VCaP (cell line): ENCODE measurements around the gene EMILIN3.

Experiments used
- H3K27ac ChIP-seq: fragments of 450-650 bp; 2 replicates; pipeline ENCODE4 v1.5.1; 2017
- TF ChIP-seq, protein P1 (sequence below): fragments of 450-650 bp; conservative IDR thresholded peaks from 2 replicates; pipeline ENCODE4 v1.5.1; 2017; ENCODE audit warnings: mild to moderate bottlenecking, moderate library complexity

Gene EMILIN3

DNA sequence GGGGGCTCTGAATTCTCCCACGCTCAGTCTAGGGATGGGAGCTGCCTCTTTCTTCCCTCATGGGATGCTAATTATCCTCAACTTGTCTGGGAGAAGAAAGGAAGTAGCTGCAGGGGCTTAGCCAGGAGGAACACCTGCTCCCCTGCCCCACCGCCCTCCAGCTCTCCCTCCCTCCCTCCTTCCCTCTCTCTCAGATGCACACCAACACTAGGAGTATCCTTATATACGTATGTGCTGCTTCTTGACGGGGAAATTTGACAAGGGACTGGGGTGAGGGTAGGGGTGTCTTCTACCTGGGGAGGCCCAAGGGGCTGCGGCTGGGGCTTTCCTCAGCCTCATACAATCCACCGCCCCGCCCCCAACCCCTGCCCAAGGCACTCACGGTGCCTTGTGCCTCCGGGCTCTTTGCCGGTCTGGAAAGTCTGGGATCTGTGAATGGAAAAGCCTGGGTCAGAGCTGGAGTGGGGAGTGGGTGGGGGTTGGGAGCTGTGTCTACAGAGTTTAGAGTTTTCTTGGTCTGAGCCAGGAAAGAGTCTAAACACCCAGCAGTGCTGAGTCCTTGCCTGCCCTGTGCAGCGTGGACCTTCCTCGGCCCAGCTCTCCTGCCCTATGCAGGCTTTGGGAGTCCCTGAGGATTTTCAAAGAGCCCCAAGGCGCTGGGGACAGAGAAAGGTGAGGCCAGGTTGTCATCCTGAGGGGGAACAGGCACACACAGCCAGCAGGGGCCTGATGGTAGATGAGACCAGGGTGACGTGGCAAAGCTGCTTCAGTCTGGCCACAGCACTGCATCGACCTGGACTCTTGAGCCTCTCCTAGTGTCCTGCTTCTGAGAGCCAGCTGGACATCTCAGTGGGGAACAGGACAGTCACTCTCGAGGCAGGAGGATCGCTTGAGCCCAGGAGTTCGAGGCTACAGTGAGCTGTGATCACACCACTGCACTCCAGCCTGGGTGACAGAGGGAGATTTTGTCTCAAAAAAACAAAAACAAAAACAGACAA lies 29.3 kb upstream of the EMILIN3 start:
- TF ChIP-seq, protein P1, sequence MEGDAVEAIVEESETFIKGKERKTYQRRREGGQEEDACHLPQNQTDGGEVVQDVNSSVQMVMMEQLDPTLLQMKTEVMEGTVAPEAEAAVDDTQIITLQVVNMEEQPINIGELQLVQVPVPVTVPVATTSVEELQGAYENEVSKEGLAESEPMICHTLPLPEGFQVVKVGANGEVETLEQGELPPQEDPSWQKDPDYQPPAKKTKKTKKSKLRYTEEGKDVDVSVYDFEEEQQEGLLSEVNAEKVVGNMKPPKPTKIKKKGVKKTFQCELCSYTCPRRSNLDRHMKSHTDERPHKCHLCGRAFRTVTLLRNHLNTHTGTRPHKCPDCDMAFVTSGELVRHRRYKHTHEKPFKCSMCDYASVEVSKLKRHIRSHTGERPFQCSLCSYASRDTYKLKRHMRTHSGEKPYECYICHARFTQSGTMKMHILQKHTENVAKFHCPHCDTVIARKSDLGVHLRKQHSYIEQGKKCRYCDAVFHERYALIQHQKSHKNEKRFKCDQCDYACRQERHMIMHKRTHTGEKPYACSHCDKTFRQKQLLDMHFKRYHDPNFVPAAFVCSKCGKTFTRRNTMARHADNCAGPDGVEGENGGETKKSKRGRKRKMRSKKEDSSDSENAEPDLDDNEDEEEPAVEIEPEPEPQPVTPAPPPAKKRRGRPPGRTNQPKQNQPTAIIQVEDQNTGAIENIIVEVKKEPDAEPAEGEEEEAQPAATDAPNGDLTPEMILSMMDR: no peak
- no peak overlapping the region for H3K27ac ChIP-seq

DNA sequence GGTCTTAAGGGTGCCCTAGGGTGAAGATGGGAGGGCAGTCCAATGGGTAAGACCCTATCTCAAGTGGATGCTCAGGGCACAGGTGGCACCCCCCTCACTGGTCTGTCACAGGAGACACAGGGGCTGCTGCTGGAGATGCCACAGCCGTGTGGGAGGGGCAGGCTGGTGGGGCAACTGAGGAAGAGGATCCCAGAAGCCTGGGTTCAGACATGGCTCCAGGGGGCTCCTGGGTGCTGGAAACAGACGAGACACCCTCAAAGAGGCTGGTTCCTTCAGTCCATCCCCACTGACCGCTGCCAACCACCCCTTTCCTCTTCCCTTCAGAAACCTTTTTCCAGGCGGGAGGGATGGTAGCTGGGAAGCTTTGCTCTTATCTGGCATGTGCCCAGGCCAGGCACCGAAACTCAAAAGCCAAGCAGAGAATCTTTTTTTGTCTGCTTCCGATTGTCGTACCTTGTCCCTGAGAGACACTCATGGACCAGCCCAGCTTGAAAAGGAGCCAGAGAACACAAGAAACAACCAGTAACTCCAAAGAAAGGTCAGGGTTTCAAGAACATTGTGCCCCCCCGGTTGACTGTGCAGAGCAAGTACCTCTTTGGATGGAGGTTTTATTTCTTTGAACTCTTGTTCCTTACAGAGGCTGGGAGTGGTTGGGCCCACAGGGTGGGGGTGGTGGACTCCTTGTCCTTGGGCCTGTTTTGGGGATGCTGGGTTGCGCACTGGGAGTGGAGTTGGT lies 28.5 kb upstream of the EMILIN3 start:
- no peak overlapping the region for H3K27ac ChIP-seq
- TF ChIP-seq, protein P1: no peak

- peak overlapping the region; percentile 16; the same call in 1 of the 2 replicates for H3K27ac ChIP-seq
- TF ChIP-seq, protein P1: no peak
Observed at GRCh38 chr20:41394081-41394480, 27.5 kb upstream of the EMILIN3 start.

DNA sequence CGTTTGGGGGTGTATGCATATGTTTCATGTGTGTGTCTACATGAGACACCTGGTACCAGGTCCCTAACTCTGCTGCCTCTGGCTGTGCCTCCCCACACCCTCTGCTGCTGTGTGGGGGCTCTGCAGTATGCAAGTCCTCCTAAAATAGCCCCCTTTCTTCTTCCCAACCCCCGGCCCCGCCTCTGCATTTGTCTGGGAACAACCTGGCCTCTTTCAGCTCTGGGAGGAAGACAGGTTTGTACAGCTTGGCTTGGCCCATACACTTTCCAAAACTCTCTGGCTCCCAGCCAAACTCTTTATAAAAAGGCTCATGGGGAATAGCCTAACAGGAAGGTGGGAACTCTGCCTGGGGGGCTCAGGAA lies 27.1 kb upstream of the EMILIN3 start:
- peak overlapping the region; percentile 16; the same call in 1 of the 2 replicates for H3K27ac ChIP-seq
- TF ChIP-seq, protein P1: no peak

GRCh38 chr20:41392871-41393704 lies 26.5 kb upstream of the EMILIN3 start:
- peak overlapping the region; percentile 16; the same call in 1 of the 2 replicates for H3K27ac ChIP-seq
- TF ChIP-seq, protein P1: no peak

DNA sequence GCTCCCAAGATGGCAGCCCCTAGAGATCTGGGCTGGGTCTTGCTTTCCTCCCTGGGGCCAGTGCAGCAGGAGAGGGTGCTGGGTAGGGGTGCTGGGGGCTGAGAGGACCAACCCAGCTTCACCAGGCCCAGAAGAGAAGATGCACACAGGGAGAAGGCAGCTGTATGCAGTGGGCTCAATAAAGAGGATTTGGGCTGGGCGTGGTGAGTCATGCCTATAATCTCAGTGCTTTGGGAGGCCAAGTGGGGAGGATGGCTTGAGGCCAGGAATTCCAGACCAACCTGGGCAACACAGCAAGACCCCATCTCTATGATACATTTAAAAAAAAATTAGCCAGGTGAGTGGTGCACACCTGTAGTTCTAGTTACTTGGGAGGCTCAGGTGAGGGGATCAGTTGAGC lies 25.7 kb upstream of the EMILIN3 start:
- TF ChIP-seq, protein P1: no peak
- no peak overlapping the region for H3K27ac ChIP-seq
